ENCODE measurements around the gene GALNT18. TPM values are rescaled to one million over a fixed set of nuclear protein-coding genes. Genes with fewer than 3 reads are reported as not detected.
A peak's percentile ranks its signal among the peaks of the same experiment; 100 is the strongest.

Gene GALNT18
- total RNA-seq, 1 donor from 2014 or later = 24.4 TPM

DNA sequence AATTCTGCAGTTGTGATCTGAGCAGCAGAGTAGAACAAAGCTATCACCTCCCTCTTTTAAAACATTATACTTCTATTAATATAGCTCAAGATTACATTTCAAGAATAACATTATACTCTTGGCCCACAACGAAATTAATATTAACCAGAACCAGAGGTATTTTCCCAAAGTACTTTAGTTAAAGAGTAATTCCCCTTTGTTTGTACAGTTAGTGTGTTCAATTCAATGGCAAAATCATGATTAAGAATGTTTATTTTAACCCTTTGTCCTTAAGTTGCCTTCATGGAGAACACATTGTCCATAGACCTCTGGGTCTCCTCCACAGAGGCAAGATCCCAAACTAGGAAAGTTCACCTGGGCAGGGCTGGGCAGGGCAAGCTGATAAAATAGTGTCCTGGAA, 180.7 kb downstream of the GALNT18 start:
- Histone ChIP-seq H3K4me3 (no peak overlapping the region), H3K36me3 (no peaks in the 10 kb centered on the region), H3K9me3 (replicated peaks) (no peaks in the 10 kb centered on the region), H3K4me1 (peaks cover 61% of the 10 kb centered on the region), H3K27ac (replicated peaks) (no peak overlapping the region), H3K27me3 (ENCODE audit: low read depth) (no peaks in the 10 kb centered on the region)
- TF ChIP-seq, protein P1, sequence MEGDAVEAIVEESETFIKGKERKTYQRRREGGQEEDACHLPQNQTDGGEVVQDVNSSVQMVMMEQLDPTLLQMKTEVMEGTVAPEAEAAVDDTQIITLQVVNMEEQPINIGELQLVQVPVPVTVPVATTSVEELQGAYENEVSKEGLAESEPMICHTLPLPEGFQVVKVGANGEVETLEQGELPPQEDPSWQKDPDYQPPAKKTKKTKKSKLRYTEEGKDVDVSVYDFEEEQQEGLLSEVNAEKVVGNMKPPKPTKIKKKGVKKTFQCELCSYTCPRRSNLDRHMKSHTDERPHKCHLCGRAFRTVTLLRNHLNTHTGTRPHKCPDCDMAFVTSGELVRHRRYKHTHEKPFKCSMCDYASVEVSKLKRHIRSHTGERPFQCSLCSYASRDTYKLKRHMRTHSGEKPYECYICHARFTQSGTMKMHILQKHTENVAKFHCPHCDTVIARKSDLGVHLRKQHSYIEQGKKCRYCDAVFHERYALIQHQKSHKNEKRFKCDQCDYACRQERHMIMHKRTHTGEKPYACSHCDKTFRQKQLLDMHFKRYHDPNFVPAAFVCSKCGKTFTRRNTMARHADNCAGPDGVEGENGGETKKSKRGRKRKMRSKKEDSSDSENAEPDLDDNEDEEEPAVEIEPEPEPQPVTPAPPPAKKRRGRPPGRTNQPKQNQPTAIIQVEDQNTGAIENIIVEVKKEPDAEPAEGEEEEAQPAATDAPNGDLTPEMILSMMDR (IDR thresholded peaks at IDR 0.05; ENCODE audit: borderline replicate concordance) = no peak
- no peak for DNase-seq
- intact Hi-C loops (cut with micrococcal nuclease) = no loop called here

DNA sequence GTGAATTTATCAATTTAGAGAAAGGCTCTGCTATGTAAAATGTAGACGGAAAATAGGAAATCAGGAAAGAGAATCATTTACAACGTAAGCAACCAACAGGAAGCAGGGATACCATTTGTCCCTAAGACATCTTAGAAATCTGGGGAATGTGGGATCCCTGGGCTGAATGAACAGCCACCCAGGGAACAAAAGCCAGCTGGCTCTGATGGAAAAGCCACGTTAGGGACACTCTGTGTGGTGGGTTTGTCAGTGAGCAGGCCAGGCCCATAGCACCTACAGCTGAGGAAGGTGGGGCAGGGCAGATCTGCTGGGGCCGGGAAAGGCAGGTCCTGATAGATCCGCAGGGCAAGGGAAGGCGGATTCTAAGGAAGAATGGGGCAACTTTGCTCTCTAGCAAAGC, 181.7 kb downstream of the GALNT18 start:
- no peaks in the 10 kb centered on the region for H3K36me3 ChIP-seq
- intact Hi-C loops (cut with micrococcal nuclease) = no loop called here
- no peak overlapping the region for H3K4me3 ChIP-seq
- TF ChIP-seq, protein P1 (IDR thresholded peaks at IDR 0.05; ENCODE audit: borderline replicate concordance) = no peak
- H3K4me1 ChIP-seq = peaks cover 55% of the 10 kb centered on the region
- no peak overlapping the region for H3K27ac ChIP-seq (replicated peaks)
- no peaks in the 10 kb centered on the region for H3K9me3 ChIP-seq (replicated peaks)
- no peak for DNase-seq
- H3K27me3 ChIP-seq (ENCODE audit: low read depth) = no peaks in the 10 kb centered on the region

DNA sequence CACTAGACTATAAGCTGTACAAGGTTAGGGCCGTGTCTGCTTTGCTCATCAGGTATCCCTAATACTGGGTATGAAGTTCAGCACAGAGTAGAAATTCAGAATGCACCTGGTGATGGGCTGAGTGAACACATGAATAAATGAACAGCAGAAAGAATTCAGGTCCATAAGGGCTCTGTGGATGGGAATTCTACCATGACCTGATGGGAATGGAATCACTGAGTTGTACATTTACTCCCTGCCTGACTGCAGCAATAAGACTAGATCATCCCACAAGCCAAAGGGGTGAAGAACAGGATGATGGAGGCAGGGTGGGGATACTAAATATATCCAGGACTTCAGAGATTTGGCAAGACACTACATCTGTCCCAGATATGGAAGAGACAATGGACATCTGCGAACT, 182.2 kb downstream of the GALNT18 start:
- TF ChIP-seq, protein P1 (IDR thresholded peaks at IDR 0.05; ENCODE audit: borderline replicate concordance) = no peak
- Histone ChIP-seq H3K9me3 (replicated peaks) (no peaks in the 10 kb centered on the region), H3K27me3 (ENCODE audit: low read depth) (no peaks in the 10 kb centered on the region), H3K27ac (replicated peaks) (no peak overlapping the region), H3K36me3 (no peaks in the 10 kb centered on the region), H3K4me3 (no peak overlapping the region), H3K4me1 (peaks cover 49% of the 10 kb centered on the region)
- DNase-seq = no peak
- intact Hi-C loops (cut with micrococcal nuclease) = no loop called here

DNA sequence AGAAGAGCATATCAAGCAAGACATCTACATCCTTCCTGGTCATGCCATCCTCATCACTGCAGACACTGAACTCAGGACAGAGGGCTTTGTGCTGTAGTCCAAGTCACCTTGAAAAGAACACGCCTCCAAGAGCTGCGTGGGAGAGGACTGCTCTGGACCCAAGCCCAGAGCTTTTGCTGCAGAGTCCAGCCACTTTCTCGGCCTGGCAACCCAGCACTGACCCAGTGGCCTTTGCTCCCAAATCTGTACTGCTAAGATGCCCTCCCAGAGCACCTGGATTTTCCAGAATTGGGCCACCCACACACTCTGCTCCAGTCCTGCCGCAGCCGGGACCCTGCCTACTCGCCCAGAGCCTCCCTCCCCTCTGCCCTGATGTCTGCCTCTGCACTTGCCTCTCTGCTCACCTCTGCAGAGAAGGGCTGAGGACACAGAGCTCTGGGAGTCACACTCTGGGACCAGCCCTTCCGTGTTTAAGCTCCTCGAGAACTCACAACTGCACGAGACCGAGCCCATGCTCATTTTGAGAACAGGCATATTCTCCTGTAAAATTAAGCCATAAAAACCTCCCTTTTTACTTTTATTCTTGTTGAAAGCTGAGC, 185.0 kb downstream of the GALNT18 start:
- H3K36me3 ChIP-seq = peaks cover 8% of the 10 kb centered on the region
- H3K27ac ChIP-seq (replicated peaks) = peak overlapping the region; percentile 77
- H3K27me3 ChIP-seq (ENCODE audit: low read depth) = no peaks in the 10 kb centered on the region
- DNase-seq = peak; percentile 36
- TF ChIP-seq, protein P1 (IDR thresholded peaks at IDR 0.05; ENCODE audit: borderline replicate concordance) = no peak
- no peaks in the 10 kb centered on the region for H3K9me3 ChIP-seq (replicated peaks)
- no peak overlapping the region for H3K4me3 ChIP-seq
- intact Hi-C loops (cut with micrococcal nuclease) = no loop called here
- H3K4me1 ChIP-seq = peaks cover 29% of the 10 kb centered on the region

DNA sequence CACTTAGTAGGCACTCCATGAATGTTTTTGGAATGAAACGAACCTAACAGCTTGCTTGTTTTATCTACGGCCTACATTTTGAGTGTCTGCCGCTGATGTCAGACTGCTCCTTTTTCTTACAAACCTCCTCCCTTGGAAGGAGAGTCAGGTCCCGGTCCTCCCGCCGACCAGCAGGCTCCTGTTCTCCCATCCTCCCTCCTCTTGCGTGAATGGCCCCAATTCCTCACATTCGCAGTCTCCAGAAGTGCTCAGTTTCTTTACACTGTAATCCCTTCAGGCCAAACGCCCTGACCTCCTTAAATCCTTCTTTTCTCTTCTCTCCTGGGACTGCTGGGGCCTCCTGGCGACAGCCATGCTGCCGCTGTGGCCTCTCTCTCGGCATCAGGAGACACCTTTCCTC, 186.2 kb downstream of the GALNT18 start:
- intact Hi-C loops (cut with micrococcal nuclease) = no loop called here
- Histone ChIP-seq H3K27ac (replicated peaks) (no peak overlapping the region), H3K9me3 (replicated peaks) (no peaks in the 10 kb centered on the region), H3K4me1 (peaks cover 29% of the 10 kb centered on the region), H3K36me3 (peaks cover 20% of the 10 kb centered on the region), H3K4me3 (no peak overlapping the region), H3K27me3 (ENCODE audit: low read depth) (no peaks in the 10 kb centered on the region)
- DNase-seq = no peak
- TF ChIP-seq, protein P1 (IDR thresholded peaks at IDR 0.05; ENCODE audit: borderline replicate concordance) = no peak
